Activated T-cell treated with anti-CD3 and anti-CD28 coated beads for 48 hours (primary cell): ENCODE data around the gene TMED6.
"Not testable (repeated sequence)": the region's sequence is repeated elsewhere in the genome, so short reads cannot be mapped to it uniquely, and the experiment has no call there.

Source experiments
- DNase-seq: peaks from one replicate; pipeline ENCODE4 v3.0.0-alpha.2; 2020; ENCODE audit warnings: low read depth

TMED6 gene

DNA sequence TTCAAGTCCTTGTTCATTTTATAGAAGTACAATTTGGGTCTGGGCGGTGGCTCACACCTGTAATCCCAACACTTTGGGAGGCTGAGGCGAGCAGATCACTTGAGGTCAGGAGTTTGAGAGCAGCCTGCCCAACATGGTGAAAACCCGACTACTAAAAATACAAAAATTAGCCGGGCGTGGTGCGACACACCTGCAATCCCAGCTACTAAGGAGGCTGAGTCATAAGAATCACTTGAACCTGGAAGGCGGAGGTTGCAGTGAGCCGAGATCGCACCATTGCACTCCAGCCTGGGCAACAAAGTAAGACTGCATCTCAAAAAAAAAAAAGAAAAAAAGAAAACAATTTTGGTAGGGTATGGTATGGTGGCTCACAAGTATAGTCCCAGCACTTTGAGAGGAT is 8.5 kb upstream of the TMED6 start:
- not testable (repeated sequence) for DNase-seq

DNA sequence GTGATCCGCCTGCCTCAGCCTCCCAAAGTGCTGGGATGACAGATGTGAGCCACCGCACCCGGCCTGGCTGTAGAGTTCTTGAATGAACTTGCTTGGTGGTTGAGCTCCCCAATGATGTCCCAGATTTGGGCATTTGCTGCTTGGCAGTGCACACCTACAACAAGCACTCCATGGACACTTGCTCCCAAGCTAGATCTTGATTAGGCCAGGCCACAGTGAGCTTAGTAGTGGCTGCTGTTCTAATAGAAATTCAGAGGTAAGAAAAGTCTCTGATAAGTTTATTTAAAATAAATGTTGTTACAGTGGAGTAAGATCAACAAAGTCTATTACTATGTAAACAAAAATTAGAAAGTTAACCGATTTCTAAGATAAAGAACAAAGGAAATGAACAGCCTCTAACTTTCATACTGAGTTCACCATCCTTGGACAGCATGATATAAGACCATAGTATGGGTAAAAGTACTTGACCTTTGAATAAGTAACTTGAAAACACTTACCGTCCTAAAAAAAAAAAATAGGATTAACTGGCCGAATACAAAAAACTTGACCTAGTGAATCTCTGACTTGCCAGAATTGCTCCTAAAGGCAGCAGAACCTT is 951 bp downstream of the TMED6 start:
- no peak for DNase-seq

DNA sequence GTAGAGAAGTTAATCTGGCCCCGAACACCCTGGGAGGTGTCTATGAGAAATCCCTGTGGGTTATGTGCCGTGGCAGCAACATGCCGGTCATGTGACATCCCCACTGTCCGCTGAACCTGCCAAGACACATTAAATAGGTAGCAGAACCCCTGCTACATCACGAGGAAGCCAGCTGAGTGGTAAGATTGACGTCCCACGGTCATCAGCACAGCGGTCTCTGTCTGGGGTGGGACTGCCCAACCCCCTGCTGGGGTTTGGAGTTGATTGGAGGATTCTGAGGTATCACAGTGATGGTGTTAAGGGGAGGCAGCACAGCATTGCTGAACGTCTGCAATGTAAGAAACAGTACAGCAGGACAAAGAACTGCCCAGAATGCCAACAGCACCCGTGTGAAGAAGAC is 2.0 kb downstream of the TMED6 start:
- no peak for DNase-seq

DNA sequence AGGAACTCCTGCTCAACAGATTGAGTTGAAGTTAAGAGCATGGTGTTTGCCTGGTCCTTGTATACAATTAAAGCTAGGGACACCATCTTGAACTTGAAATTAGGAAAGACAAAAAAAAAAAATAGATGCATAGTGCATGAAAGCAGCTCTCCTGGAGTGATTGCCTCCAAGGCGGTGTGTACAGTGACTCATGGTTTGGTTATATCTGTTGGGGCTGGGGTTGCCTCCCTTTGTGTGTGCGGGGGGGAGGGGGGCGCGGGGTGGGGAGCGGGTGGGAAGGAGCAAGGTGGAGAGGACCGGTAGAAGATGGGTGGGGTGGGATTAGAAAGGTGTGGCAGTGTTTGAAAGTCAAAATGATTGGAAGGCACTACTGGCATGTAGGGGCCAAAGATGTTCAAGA is 3.4 kb downstream of the TMED6 start:
- DNase-seq, result no peak

DNA sequence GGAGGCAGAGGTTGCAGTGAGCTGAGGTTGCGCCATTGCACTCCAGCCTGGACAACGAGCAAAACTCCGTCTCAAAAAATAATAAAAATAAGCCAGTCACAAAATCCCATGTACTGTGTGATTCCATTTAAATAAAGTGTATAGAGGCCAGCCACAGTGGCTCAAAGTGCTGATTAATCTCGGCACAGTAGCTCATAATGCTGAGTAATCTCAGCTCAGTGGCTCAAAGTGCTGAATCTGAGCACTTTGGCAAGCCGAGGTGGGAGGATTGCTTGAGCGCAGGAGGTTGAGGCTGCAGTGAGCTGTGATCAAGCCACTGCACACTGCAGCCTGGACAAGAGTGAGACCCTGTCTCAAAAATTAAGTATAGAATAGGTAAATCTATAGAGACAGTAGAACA is 4.9 kb downstream of the TMED6 start:
- no peak for DNase-seq

DNA sequence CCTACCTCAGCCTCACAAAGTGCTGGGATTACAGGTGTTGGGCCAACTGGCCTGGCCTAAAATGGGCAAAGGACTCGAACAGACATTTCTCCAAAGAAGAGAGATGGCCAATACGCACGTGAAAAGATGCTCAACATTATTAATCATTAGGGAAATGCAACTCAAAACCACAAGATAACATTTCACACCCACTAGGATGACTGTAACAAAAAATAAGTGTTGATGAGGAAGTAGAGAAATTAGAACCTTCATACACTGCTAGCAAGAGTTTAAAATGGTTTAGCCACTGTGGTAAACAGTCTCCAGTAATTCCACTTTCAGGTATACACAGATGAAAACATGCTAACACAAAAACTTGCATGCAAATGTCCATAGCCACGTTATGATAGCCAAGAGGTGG is 5.7 kb downstream of the TMED6 start:
- no peak for DNase-seq

DNA sequence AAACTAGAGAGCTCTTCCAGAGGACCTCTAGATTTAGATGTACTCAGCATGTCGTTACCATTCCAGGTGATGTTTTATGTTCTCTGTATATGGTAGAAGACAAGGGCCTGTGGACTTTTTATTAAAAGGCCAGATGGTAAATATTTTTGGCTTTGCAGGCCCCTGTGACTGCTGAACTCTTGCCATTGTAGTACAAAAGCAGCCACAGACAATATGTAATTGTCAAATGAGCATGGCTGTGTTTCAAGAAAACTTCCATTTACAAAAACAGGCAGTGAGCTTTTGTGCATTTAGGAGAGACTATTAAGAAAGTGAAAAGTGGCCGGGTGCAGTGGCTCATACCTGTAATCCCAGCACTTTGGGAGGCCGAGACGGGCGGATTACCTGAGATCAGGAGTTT is 7.4 kb downstream of the TMED6 start:
- DNase-seq, result no peak

DNA sequence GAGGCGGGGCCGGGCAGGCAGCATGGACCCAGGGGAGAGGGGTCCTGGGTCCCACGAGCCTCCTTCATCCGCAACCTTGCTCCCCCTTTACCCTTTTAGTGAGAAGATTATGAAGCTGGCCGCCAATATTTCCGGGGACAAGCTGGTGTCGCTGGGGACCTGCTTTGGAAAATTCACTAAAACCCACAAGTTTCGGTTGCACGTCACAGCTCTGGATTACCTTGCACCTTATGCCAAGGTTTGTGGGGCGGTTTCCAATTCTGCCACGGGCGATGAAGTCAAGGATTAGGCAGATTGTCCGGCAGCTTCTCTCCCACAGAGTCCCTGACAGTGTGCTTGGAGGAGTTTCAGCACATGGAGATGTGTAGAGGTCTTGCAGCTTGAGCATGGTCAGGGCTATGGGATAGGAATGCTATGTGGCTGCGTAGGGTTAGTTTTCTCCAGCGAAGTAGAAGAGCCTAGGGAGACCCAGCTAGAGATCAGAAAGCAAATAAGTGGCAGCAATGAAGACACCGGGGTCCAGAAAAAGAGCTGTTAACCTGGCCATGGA is 11.4 kb downstream of the TMED6 start:
- DNase-seq, result no peak

DNA sequence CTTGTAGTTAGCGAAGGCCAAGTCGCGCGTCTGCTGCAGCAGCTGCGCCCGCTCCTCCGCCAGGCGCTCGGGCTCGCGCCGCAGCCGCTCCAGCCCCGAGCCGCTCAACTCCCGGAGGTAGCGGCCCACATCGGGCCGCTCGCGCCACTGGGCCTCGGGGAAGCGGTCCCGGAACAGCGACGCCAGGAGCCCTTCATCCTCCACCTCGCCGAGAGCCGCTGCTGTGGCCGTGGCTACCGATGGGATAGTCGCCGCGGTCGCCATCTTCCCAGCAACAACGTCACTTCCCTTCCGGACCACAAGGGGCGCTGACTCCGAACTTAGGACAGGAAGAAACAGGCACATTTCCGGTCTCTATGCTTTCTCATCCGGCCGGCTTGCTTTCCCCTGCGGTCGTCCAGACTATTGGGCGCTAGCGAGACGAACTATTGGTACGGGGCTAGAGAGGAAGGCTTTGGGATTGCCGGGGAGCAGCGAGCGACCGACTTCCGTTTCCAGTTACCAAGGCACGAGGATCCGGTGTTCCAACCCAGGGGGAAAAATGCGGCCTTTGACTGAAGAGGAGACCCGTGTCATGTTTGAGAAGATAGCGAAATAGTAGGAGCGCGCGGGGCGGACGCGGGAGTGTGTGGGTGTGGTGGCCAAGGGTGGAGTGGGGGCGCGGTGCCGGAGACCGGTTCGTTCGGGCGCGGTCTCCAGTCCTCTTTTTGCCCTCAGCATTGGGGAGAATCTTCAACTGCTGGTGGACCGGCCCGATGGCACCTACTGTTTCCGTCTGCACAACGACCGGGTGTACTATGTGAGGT is 12.1 kb downstream of the TMED6 start, which contains the start of the genes COG8 and NIP7:
COG8 (minus strand) TSS at position 276 of the 806 bp plus-strand sequence; CDS start at position 264, 12 bp downstream.
NIP7 (plus strand) TSS at position 484 of the 806 bp plus-strand sequence; CDS start at position 542, 58 bp downstream.
- peak; percentile 89 for DNase-seq

DNA sequence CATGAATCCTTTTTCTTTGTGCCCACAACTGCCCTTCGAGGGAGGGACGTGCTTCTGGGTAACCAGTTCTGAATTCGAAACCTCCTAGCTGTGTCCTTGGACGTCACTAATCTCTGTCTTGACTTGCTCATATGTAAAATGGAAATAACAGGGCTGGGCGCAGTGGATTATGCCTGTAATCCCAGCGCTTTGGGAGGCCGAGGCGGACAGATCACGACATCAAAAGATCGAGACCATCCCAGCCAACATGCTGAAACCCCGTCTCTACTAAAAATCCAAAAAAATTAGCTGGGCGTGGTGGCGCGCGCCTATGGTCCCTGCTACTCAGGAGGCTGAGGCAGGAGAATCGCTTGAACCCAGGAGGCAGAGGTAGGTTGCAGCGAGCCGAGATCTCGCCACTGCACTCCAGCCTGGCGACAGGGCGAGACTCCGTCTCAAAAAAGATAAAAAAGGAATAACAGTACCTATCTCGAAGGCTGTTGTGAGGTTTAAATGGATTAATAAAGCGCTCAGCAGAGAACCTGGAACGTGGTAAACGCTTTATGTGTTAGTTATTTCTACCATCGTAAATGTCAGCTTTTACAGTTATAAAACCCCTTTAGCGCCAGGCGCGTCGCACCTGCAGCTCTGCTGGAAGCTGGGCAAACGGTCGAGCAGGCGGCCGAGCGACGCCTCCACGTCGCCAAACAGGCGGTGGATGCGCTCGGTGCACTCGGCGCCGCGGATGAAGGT is 12.9 kb downstream of the TMED6 start:
- no peak for DNase-seq

DNA sequence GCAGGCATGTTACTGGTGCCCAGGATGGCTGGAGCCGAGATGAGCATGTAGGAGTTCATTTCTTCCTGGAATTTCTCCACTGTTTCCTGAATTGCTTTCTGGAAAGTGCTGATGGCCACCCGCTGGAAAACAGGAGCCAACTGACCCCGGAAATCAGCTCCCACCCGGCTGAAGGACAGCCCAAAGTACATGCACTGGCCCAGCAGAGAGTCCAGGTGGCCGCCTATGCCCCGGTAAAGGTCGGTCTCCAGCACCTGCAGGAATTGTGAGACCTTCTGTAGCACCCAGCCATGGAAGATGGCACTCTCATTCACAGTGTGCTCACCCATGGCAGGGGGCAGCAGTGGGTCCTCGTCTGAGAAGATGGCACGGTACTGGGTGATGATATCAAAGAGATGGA is 16.9 kb downstream of the TMED6 start:
- DNase-seq, result no peak

DNA sequence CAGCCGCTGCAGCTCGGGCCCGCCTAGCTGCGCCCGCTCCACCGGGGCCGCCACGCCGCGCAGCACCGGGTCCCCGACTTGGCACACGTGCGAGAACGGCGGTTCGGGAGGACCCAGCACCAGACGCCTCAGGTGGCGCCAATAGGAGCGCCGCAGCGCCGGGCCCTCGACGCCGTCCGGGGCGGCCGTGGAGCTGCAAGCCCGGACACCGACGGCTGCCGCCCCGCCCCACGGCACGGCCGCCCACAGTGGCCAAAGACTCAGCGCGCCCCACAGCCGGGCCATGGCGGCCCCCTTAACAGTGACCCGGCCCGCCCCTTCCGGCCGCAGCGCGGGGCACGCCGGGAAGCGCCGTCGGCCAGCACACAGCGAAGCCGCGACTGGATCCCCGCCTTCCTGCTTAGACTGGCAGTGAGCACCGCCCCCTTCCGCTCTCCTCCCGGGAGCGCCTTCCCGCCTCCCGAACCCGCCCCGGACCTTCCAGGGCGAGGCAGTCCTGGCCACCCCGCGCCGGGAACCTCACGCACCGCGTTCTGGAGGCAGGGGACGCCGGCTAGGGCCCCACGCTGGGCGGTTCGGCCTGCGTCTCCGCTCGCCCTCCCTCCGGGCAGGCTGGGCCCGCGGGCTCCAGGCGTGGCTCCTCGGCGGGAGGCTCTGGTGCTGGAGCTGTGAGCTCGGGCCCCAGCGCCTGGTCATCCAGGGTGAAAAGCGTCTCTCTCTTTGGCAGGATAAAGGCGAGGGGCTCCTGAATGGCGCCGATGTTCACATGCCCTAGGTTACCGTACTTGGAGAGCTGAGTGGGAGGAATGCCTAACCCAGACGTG is 21.1 kb downstream of the TMED6 start, which contains the start of gene PDF:
PDF (minus strand) TSS at position 303 of the 824 bp plus-strand sequence; CDS start at position 285, 18 bp downstream.
- peak; percentile 84 for DNase-seq

DNA sequence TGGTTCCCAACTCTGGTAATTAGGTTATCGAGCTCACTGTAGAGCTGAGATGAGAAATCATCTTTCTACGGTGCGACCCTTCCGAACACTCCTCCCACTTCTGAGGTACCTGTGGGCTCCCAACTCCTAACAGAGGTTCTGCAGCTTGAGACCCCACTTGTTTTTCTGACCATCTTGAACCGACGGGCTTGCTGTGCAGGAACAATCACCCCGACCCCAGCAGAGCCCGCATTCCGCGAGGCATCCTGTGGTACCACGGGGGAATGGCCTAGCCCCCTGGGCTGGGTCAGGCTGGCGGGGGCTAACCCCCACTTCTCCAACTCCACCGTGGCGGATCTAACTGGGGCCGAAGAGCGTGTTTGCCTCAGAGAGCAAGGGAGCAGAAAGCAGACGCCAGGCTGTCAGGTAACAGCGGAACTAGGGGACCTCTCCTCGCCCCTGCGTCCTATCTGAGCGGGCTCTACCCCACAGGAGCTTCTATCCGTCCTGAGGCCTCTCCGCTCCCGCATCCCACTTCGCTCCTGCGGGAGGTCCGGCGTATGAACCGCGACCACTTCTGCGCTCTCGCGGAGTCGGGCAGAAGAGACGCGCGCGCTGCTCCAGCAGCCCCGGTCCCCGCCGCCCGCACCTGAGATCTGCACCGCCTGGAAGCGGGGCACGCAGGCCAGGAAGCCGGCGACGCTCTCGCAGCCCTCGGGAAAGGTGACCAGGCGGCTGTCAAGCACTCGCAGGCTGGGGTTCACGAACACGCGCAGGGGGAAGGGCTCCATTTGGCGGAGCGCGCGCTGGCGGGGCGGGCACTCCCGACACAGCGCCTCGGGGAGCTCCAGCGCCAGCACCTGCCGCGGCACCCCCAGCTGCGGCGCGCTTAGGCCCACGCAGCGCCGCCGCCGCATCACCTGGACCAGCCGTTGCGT is 22.0 kb downstream of the TMED6 start:
- DNase-seq, result no peak

DNA sequence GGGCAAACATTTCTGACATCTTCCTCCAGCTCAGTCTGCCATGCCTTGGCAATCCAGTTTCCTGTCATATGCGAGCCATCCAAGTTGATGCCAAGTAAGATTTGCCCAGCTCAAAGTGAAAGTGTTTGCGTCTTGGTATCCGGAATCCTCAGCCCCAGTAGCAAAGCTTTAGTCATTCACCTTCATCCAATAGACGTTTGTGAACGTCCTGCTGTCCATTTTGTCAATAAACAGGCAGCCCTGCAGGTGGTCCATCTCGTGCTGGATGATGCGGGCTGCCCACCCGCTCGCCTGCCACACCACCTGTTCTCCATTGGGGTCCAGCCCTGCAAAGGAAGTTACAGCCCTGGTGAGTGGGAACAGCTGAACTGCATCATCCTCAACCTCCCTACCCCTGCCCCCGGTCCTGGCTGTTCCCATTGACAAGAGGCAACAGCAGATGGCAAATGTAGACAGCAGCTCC is 22.7 kb downstream of the TMED6 start:
- DNase-seq, result no peak

DNA sequence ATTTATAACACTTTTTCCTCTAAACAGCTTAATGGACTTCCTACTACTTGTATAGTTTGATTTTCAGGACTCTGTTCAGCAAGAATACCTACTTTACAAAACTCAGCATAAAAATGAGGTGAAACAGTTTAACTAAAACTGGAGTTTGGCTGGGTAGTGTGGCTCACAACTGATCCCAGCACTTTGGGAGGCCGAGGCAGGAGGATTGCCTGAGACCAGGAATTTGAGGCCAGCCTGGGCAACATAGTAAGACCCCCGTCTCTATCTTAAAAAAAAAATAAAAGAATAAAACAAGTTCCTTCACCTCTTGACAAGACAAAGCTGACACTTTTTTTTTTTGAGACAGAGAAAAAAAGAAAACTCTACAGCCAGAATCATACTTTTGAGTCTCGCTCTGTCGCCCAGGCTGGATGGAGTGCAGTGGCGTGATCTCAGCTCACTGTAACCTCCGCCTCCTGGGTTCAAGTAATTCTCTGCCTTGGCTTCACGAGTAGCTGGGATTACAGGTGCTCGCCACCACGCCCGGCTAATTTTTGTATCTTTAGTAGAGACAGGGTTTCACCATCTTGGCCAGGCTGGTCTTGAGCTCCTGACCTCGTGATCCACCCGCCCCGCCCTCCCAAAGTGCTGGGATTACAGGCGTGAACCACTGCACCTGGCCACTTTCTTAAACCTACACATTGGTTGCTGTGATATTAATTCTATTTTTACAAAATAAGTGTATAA is 23.8 kb downstream of the TMED6 start:
- DNase-seq, result no peak

DNA sequence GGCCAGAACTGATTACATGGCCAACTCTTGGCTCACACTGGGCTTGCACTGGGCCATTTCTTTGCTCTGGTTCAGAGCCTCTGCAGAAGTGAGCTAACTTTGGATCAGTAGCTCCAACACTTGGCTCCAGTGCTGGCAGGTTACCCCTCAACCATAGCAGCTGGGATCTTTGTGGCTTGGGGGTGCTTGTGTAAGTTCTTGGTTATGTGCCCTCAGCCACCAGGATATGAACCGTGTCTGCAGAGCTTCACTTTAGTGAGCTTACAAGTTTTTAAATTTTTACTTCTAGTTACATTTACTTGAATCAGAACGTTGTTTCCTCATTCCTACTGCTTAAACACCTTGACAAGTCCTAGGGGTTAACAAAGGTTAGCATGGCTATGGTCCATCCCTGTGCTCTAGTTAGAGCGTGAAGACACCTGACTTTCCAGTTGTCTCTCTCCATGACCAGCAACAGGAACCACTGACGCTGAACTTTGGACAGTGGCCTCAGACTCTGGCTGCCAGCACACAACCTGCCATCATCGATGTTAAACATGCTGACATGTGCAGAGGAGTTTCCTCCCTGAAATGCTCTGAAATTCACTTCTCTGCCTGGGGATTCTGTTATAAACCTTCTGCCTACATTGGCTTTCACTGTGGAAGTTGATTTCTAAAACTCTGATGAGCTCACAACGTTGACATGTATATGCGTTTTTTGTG is 25.3 kb downstream of the TMED6 start:
- DNase-seq, result no peak

DNA sequence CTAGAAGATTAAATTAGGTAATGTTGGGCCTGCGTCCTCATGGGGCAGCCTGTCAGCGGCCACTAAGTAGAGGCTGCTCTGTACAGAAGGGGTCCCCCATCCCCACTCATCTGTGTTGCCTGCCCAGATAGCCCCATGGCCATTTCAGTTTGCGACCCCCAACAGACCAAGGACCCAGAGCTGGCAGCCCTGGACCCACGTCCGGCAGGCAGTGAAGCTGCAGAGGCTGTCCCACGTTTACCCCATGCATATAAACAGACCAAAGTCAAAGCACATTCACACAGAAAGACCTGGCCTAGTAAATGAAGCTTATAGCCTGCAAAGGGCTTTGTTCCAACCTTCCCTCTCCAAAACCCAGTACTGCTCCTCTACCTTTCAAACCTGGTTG is 25.8 kb downstream of the TMED6 start:
- DNase-seq, result no peak

DNA sequence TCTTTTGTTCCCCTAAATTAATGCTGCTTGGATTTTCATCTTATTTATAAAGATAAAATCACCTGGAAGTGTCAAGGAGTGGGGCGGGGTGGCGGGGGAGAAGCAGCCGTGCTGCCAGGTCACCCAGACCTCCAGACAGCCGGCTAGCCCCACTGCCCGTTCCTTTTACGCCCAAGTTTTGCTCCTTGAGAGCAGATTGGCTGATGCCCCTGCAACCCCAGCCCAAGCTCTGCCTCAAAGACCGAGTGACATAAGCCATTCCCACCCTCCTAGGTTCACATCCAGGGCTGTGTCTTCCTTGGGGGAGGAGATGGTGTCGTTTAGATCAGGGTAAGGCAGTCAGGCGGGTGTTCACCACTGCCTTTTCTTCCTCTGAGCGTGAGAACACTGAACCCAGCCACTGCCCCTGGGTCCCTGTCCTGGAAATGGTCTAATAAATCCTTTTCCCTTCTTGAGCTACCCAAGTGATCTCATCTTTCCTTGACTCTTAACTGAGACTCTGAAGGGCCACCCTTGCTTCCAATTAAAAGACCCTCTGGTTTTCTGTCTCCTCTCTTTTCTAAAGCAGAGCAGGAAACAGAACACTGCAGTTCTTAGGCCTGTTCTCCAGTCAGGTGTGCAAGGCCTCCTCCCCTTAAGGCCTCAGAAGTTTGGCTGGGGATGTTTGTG is 26.9 kb downstream of the TMED6 start:
- DNase-seq, result no peak
